HG03342 (cell line): ENCODE results near the gene TRMT13.
"Not testable (repeated sequence)": the region's sequence is repeated elsewhere in the genome, so short reads cannot be mapped to it uniquely, and the experiment has no call there.

ENCODE experiments used
- ATAC-seq: cut with Tn5 transposase; IDR thresholded peaks from one replicate; pipeline ENCODE4 v1.9.1; 2021; ENCODE audit warnings: mild to moderate bottlenecking, moderate library complexity; ENCODE audit not compliant: unreplicated experiment

The TRMT13 gene

GRCh38 chr1:100152271-100152670 is 19.3 kb downstream of the TRMT13 start:
- ATAC-seq: peak; percentile 83

- ATAC-seq: no peak
Measured at GRCh38 chr1:100162881-100163280, 29.9 kb downstream of the TRMT13 start.

GRCh38 chr1:100164216-100164615 is 31.3 kb downstream of the TRMT13 start:
- ATAC-seq: no peak

GRCh38 chr1:100164702-100165101 is 31.7 kb downstream of the TRMT13 start:
- no peak for ATAC-seq

- ATAC-seq: no peak
Measured at GRCh38 chr1:100168051-100168450, 35.1 kb downstream of the TRMT13 start.

- ATAC-seq: no peak
Measured at GRCh38 chr1:100177295-100178041, 44.5 kb downstream of the TRMT13 start.

GRCh38 chr1:100178091-100178490 is 45.1 kb downstream of the TRMT13 start, which contains the start of gene LRRC39:
Gene LRRC39 (minus strand): TSS chr1:100178256. CDS start chr1:100168516, 9,740 bp downstream.
- no peak for ATAC-seq

- ATAC-seq: no peak
Measured at GRCh38 chr1:100183370-100183769, 50.4 kb downstream of the TRMT13 start.

GRCh38 chr1:100184536-100184935 is 51.6 kb downstream of the TRMT13 start:
- peak; percentile 89 for ATAC-seq

GRCh38 chr1:100187912-100188311 is 54.9 kb downstream of the TRMT13 start:
- no peak for ATAC-seq

- ATAC-seq: peak; percentile 41
Measured at GRCh38 chr1:100188617-100189016, 55.7 kb downstream of the TRMT13 start.

- ATAC-seq: no peak
Measured at GRCh38 chr1:100198596-100198995, 65.6 kb downstream of the TRMT13 start.

- ATAC-seq: not testable (repeated sequence)
Measured at GRCh38 chr1:100200060-100200459, 67.1 kb downstream of the TRMT13 start.
